HEK293 (cell line): ENCODE measurements around the gene LTBP1.

ENCODE experiments used
- CTCF ChIA-PET: fragments of 350-600 bp; formaldehyde crosslinking; extraction: SDS; loops from one replicate; lab custom pipeline; 2021; ENCODE audit warnings: antibody characterized with exemption; lab: Yijun Ruan, JAX
- POLR2A ChIA-PET: fragments of 300-600 bp; formaldehyde crosslinking; extraction: SDS; loops from one replicate; lab custom pipeline; 2020; ENCODE audit warnings: antibody characterized with exemption, inconsistent platforms; lab: Yijun Ruan, JAX
- H3K27ac ChIP-seq: fragments of 200-500 bp; sonication (Bioruptor generic); 2 replicates; pipeline ENCODE4 v1.5.1; 2014; ENCODE audit warnings: low read depth, low read length, control low read depth, inconsistent platforms; ENCODE audit errors: extremely low read depth
- H3K36me3 ChIP-seq, 2 experiments: fragments of 200-500 bp in 1 of 2; sonication (Bioruptor generic) in 1 of 2; 1 replicate in 1 of 2; 2 replicates in 1 of 2; pipeline ENCODE4 v1.5.1; 2014 to 2017; ENCODE audit warnings: inconsistent platforms in 2 of 2, low read length in 2 of 2; ENCODE audit not compliant: control insufficient read depth in 2 of 2, insufficient read depth in 1 of 2
- H3K4me1 ChIP-seq: fragments of 200-500 bp; sonication (Bioruptor generic); 2 replicates; pipeline ENCODE4 v1.5.1; 2014; ENCODE audit warnings: mild to moderate bottlenecking, low read length, inconsistent platforms; ENCODE audit not compliant: control insufficient read depth, insufficient read depth
- H3K4me3 ChIP-seq: 2 replicates; pipeline ENCODE4 v1.5.1; 2011; ENCODE audit warnings: low read depth, mild to moderate bottlenecking, control low read depth, low read length, moderate library complexity
- H3K9me3 ChIP-seq: fragments of 200-500 bp; sonication (Bioruptor generic); 2 replicates; pipeline ENCODE4 v1.5.1; 2014; ENCODE audit warnings: low read depth, low read length, inconsistent platforms; ENCODE audit not compliant: control insufficient read depth, insufficient read depth
- MEIS1 ChIP-seq: sonication (generic); formaldehyde crosslinking; IDR thresholded peaks from 2 replicates; pipeline ENCODE4 v1.8.1; 2022; ENCODE audit warnings: missing genetic modification reagents, mild to moderate bottlenecking, borderline replicate concordance
- OVOL3 ChIP-seq: fragments of 450-650 bp; formaldehyde crosslinking; IDR thresholded peaks from 2 replicates; pipeline ENCODE4 v1.5.1; 2016; ENCODE audit warnings: missing biosample characterization, missing genetic modification characterization
- SP7 ChIP-seq: fragments of 450-650 bp; formaldehyde crosslinking; IDR thresholded peaks from 2 replicates; pipeline ENCODE4 v1.5.1; 2016; ENCODE audit warnings: missing biosample characterization, missing genetic modification characterization
- YY1 ChIP-seq: fragments of 450-650 bp; formaldehyde crosslinking; IDR thresholded peaks from 2 replicates; pipeline ENCODE4 v1.5.1; 2018; ENCODE audit warnings: missing biosample characterization, missing genetic modification characterization
- ZBTB17 ChIP-seq: fragments of 450-650 bp; formaldehyde crosslinking; IDR thresholded peaks from 2 replicates; pipeline ENCODE4 v1.5.1; 2016; ENCODE audit warnings: missing biosample characterization, missing genetic modification characterization
- ZBTB21 ChIP-seq: fragments of 450-650 bp; formaldehyde crosslinking; IDR thresholded peaks from 2 replicates; pipeline ENCODE4 v1.5.1; 2017; ENCODE audit warnings: missing biosample characterization, missing genetic modification characterization
- ZBTB44 ChIP-seq: fragments of 450-650 bp; IDR thresholded peaks from 2 replicates; pipeline ENCODE4 v1.5.1; 2018; ENCODE audit warnings: missing biosample characterization, mild to moderate bottlenecking, missing genetic modification characterization
- ZNF114 ChIP-seq: fragments of 450-650 bp; formaldehyde crosslinking; IDR thresholded peaks from 2 replicates; pipeline ENCODE4 v1.5.0; 2017; ENCODE audit warnings: missing biosample characterization, missing genetic modification characterization
- ZNF18 ChIP-seq: fragments of 450-650 bp; formaldehyde crosslinking; IDR thresholded peaks from 2 replicates; pipeline ENCODE4 v1.5.1; 2016; ENCODE audit warnings: missing biosample characterization, missing genetic modification characterization
- ZNF324 ChIP-seq: fragments of 450-650 bp; formaldehyde crosslinking; IDR thresholded peaks from 2 replicates; pipeline ENCODE4 v1.5.1; 2016; ENCODE audit warnings: missing biosample characterization, missing genetic modification characterization
- ZNF335 ChIP-seq: fragments of 450-650 bp; formaldehyde crosslinking; conservative IDR thresholded peaks from 2 replicates; pipeline ENCODE4 v1.5.1; 2016; ENCODE audit warnings: missing biosample characterization, missing genetic modification characterization
- ZNF366 ChIP-seq: fragments of 450-650 bp; formaldehyde crosslinking; conservative IDR thresholded peaks from 2 replicates; pipeline ENCODE4 v1.5.1; 2016; ENCODE audit warnings: missing biosample characterization, missing genetic modification characterization
- ZNF426 ChIP-seq: fragments of 450-650 bp; formaldehyde crosslinking; IDR thresholded peaks from 2 replicates; pipeline ENCODE4 v1.5.1; 2017; ENCODE audit warnings: missing biosample characterization, missing genetic modification characterization, mild to moderate bottlenecking, inconsistent platforms, moderate library complexity
- ZNF433 ChIP-seq: fragments of 450-650 bp; formaldehyde crosslinking; IDR thresholded peaks from 2 replicates; pipeline ENCODE4 v1.5.1; 2016; ENCODE audit warnings: missing biosample characterization, missing genetic modification characterization, low read depth
- ZNF48 ChIP-seq: fragments of 450-650 bp; formaldehyde crosslinking; IDR thresholded peaks from 2 replicates; pipeline ENCODE4 v1.5.1; 2016; ENCODE audit warnings: missing biosample characterization, missing genetic modification characterization
- ZNF501 ChIP-seq: fragments of 450-650 bp; formaldehyde crosslinking; IDR thresholded peaks from 2 replicates; pipeline ENCODE4 v1.5.1; 2016; ENCODE audit warnings: missing biosample characterization, missing genetic modification characterization
- ZNF530 ChIP-seq: fragments of 450-650 bp; formaldehyde crosslinking; IDR thresholded peaks from 2 replicates; pipeline ENCODE4 v1.5.1; 2016; ENCODE audit warnings: low read depth, missing biosample characterization, missing genetic modification characterization
- ZNF561 ChIP-seq: fragments of 450-650 bp; IDR thresholded peaks from 2 replicates; pipeline ENCODE4 v1.5.1; 2018; ENCODE audit warnings: missing biosample characterization, missing genetic modification characterization, borderline replicate concordance
- ZNF596 ChIP-seq: fragments of 450-650 bp; IDR thresholded peaks from 2 replicates; pipeline ENCODE4 v1.5.0; 2018; ENCODE audit warnings: missing biosample characterization, mild to moderate bottlenecking, missing genetic modification characterization, moderate library complexity
- ZNF621 ChIP-seq: fragments of 450-650 bp; formaldehyde crosslinking; IDR thresholded peaks from 2 replicates; pipeline ENCODE4 v1.5.1; 2017; ENCODE audit warnings: missing biosample characterization, missing genetic modification characterization
- ZNF645 ChIP-seq: fragments of 450-650 bp; formaldehyde crosslinking; IDR thresholded peaks from 2 replicates; pipeline ENCODE4; 2016; ENCODE audit warnings: missing biosample characterization, missing genetic modification characterization
- ZNF664 ChIP-seq: fragments of 450-650 bp; formaldehyde crosslinking; IDR thresholded peaks from 2 replicates; pipeline ENCODE4 v1.5.1; 2016; ENCODE audit warnings: missing biosample characterization, missing genetic modification characterization
- ZNF670 ChIP-seq: fragments of 450-650 bp; formaldehyde crosslinking; IDR thresholded peaks from 2 replicates; pipeline ENCODE4 v1.5.1; 2016; ENCODE audit warnings: missing biosample characterization, missing genetic modification characterization, low read depth
- ZNF76 ChIP-seq: fragments of 450-650 bp; formaldehyde crosslinking; IDR thresholded peaks from 2 replicates; pipeline ENCODE4; 2016; ENCODE audit warnings: low read depth, missing biosample characterization, missing genetic modification characterization, borderline replicate concordance
- ZSCAN23 ChIP-seq: fragments of 450-650 bp; formaldehyde crosslinking; IDR thresholded peaks from 2 replicates; pipeline ENCODE4 v1.5.1; 2016; ENCODE audit warnings: missing biosample characterization, missing genetic modification characterization
- ZXDB ChIP-seq: fragments of 450-650 bp; formaldehyde crosslinking; IDR thresholded peaks from 2 replicates; pipeline ENCODE4 v1.5.1; 2016; ENCODE audit warnings: missing biosample characterization, missing genetic modification characterization
- TF ChIP-seq, protein P1 (sequence below): fragments of 450-650 bp; formaldehyde crosslinking; conservative IDR thresholded peaks from 2 replicates; pipeline ENCODE4 v1.5.1; 2016; ENCODE audit warnings: low read depth, missing biosample characterization, missing genetic modification characterization

LTBP1 gene

DNA sequence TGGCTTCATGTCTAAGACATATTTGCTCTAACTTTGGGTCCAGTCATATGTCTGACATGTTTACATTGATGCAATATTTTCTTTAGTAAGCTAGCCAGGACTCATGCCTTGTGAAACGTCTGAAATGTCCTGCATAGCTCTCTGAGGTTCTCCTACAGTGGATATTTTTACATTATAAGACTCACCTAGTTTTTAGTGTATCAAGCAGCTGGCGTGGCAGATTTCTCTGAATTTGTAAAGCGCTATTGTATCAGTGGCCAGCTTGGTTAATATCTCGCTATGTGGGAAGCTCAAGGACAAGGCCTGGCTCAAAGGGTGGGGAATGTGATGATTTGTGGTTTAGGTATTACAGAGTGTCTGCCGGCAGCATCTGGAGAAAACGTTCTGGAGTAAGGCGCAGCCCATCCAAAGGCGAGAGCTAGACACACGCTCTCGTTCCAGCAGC, 164.3 kb downstream of the LTBP1 start:
- no peak overlapping the region for H3K27ac ChIP-seq
- no peak for TF ChIP-seq YY1 (tag by site-specific recombination)
- TF ChIP-seq ZXDB (tag by site-specific recombination), result no peak
- TF ChIP-seq ZNF596 (tag by site-specific recombination), result no peak
- TF ChIP-seq ZNF561 (tag by site-specific recombination), result no peak
- no peak for TF ChIP-seq ZNF645
- no peak for TF ChIP-seq ZNF664 (tag by site-specific recombination)
- no peak for TF ChIP-seq MEIS1 (CRISPR knock-in tag)
- no peak for TF ChIP-seq ZNF426 (tag by site-specific recombination)
- no peak for TF ChIP-seq ZNF335 (tag by site-specific recombination)
- TF ChIP-seq ZBTB17 (tag by site-specific recombination), result no peak
- no peak for TF ChIP-seq ZNF76 (tag by site-specific recombination)
- no peak for TF ChIP-seq ZNF366 (tag by site-specific recombination)
- TF ChIP-seq ZNF114 (tag by site-specific recombination), result no peak
- TF ChIP-seq ZNF530, result no peak
- TF ChIP-seq, protein P1, sequence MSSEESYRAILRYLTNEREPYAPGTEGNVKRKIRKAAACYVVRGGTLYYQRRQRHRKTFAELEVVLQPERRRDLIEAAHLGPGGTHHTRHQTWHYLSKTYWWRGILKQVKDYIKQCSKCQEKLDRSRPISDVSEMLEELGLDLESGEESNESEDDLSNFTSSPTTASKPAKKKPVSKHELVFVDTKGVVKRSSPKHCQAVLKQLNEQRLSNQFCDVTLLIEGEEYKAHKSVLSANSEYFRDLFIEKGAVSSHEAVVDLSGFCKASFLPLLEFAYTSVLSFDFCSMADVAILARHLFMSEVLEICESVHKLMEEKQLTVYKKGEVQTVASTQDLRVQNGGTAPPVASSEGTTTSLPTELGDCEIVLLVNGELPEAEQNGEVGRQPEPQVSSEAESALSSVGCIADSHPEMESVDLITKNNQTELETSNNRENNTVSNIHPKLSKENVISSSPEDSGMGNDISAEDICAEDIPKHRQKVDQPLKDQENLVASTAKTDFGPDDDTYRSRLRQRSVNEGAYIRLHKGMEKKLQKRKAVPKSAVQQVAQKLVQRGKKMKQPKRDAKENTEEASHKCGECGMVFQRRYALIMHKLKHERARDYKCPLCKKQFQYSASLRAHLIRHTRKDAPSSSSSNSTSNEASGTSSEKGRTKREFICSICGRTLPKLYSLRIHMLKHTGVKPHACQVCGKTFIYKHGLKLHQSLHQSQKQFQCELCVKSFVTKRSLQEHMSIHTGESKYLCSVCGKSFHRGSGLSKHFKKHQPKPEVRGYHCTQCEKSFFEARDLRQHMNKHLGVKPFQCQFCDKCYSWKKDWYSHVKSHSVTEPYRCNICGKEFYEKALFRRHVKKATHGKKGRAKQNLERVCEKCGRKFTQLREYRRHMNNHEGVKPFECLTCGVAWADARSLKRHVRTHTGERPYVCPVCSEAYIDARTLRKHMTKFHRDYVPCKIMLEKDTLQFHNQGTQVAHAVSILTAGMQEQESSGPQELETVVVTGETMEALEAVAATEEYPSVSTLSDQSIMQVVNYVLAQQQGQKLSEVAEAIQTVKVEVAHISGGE (tag by site-specific recombination), result no peak
- no peak for TF ChIP-seq ZSCAN23 (tag by site-specific recombination)
- no peak for TF ChIP-seq ZNF48
- no peak overlapping the region for H3K4me3 ChIP-seq
- no peaks in the 10 kb centered on the region for H3K9me3 ChIP-seq
- no peaks in the 10 kb centered on the region for H3K4me1 ChIP-seq
- ChIA-PET POLR2A (no interaction called here), CTCF (no interaction called here)
- H3K36me3 ChIP-seq, result peaks cover 0 to 4% of the 10 kb centered on the region in 2 experiments; a peak in 1 of 3 replicates

DNA sequence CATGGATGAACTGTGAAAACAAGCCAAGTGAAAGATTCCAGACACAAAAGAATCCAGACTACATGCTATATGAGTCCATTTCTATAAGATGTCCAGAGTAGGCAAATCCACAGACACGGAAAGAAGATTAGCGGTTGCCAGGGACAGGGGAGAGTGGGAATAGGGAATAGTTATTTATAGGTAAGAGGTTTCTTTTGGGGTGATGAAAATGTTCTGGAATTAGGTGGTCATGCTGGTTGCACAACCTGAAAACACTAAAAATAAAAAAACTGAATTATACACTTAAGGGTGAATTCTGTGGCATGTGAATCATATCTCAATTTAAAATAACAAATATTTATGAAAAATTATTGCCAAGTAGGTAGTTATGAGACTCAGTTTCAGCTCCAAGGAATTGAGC, 168.4 kb downstream of the LTBP1 start:
- Histone ChIP-seq H3K9me3 (no peaks in the 10 kb centered on the region), H3K36me3 (peaks cover 0 to 4% of the 10 kb centered on the region in 2 experiments; a peak in 1 of 3 replicates), H3K27ac (no peak overlapping the region), H3K4me3 (no peak overlapping the region), H3K4me1 (no peaks in the 10 kb centered on the region)
- POLR2A ChIA-PET, result no interaction called here
- TF ChIP-seq ZNF530 (no peak), ZNF670 (no peak), ZNF621 (tag by site-specific recombination) (no peak), ZSCAN23 (tag by site-specific recombination) (no peak)
- CTCF ChIA-PET, result interaction anchor here (0.8 kb wide), 1 partner anchor 480 kb away, joined by 4 read pairs; no protein-coding TSS in a partner anchor

GRCh38 chr2:33115728-33116127, 169.0 kb downstream of the LTBP1 start:
- no peaks in the 10 kb centered on the region for H3K4me1 ChIP-seq
- no peaks in the 10 kb centered on the region for H3K9me3 ChIP-seq
- H3K27ac ChIP-seq, result no peak overlapping the region
- H3K36me3 ChIP-seq, result peaks cover 0 to 4% of the 10 kb centered on the region in 2 experiments; a peak in 1 of 3 replicates
- ChIA-PET POLR2A (no interaction called here), CTCF (interaction anchor here (0.5 to 0.8 kb wide), 2 partner anchors 468 to 479 kb away, joined by 3 to 4 read pairs; no protein-coding TSS in a partner anchor)
- H3K4me3 ChIP-seq, result no peak overlapping the region
- TF ChIP-seq ZBTB21 (tag by site-specific recombination) (no peak), SP7 (tag by site-specific recombination) (no peak), ZNF501 (no peak), ZNF18 (tag by site-specific recombination) (no peak), ZBTB44 (tag by site-specific recombination) (no peak), ZNF324 (tag by site-specific recombination) (no peak), ZNF433 (tag by site-specific recombination) (no peak), OVOL3 (tag by site-specific recombination) (no peak)
